Breast epithelium (tissue), 3 donors: ENCODE data around the gene TMEM208.

Source experiments
- CTCF ChIP-seq, 3 donors: fragments of 450-650 bp; IDR thresholded peaks; one replicate each; pipeline ENCODE4 v1.5.1; 2016 to 2017; ENCODE audit warnings: antibody characterized with exemption in 3 of 3, mild to moderate bottlenecking in 3 of 3, moderate library complexity in 3 of 3
- POLR2A ChIP-seq: fragments of 450-650 bp; IDR thresholded peaks from one replicate; pipeline ENCODE4 v1.6.1; 2016; ENCODE audit warnings: antibody characterized with exemption, mild to moderate bottlenecking, moderate library complexity

- no peak for TF ChIP-seq CTCF (IDR thresholded peaks at IDR 0.05)
- TF ChIP-seq POLR2A: no peak
These were observed 10.1 kb upstream of the TMEM208 start for GRCh38 chr16:67216612-67217490.
